HepG2 (cell line): ENCODE data around the gene SLC13A3. TPM values are rescaled to one million over a fixed set of nuclear protein-coding genes. Genes with fewer than 3 reads are reported as not detected.

Experiments
- ARHGAP35 ChIP-seq: sonication (generic); formaldehyde crosslinking; IDR thresholded peaks from 2 replicates; pipeline ENCODE4 v1.9.0; 2022; ENCODE audit warnings: mild to moderate bottlenecking, inconsistent platforms, moderate library complexity, missing genetic modification reagents, borderline replicate concordance
- CCDC6 ChIP-seq: sonication (generic); formaldehyde crosslinking; IDR thresholded peaks from 2 replicates; pipeline ENCODE4 v1.8.1; 2022; ENCODE audit warnings: mild to moderate bottlenecking, missing genetic modification reagents, moderate library complexity
- CSRNP2 ChIP-seq: sonication (generic); formaldehyde crosslinking; conservative IDR thresholded peaks from 2 replicates; pipeline ENCODE4 v1.8.0; 2022; ENCODE audit warnings: low read depth, missing genetic modification reagents
- HES4 ChIP-seq: sonication (generic); formaldehyde crosslinking; IDR thresholded peaks from 2 replicates; pipeline ENCODE4 v1.9.0; 2021; ENCODE audit warnings: mild to moderate bottlenecking, missing genetic modification reagents, borderline replicate concordance
- MAZ ChIP-seq, 2 experiments: sonication (generic) in 1 of 2; formaldehyde crosslinking in 1 of 2; IDR thresholded peaks; 2 replicates each; pipeline versions ENCODE4 v1.5.0 to v1.6.1; 2012 to 2020; ENCODE audit warnings: low read depth in 2 of 2, mild to moderate bottlenecking in 2 of 2, borderline replicate concordance in 1 of 2, improper control_type of control experiment in 1 of 2, low read length in 1 of 2, missing genetic modification reagents in 1 of 2, moderate library complexity in 1 of 2
- MED8 ChIP-seq: sonication (generic); formaldehyde crosslinking; IDR thresholded peaks from 2 replicates; pipeline ENCODE4 v1.8.1; 2023; ENCODE audit warnings: mild to moderate bottlenecking, missing genetic modification reagents; ENCODE audit not compliant: insufficient replicate concordance
- MIER2 ChIP-seq: IDR thresholded peaks from 2 replicates; pipeline ENCODE4 v1.6.1; 2016; ENCODE audit warnings: missing biosample characterization, missing genetic modification reagents
- PHF8 ChIP-seq: sonication (generic); formaldehyde crosslinking; IDR thresholded peaks from 2 replicates; pipeline ENCODE4 v1.5.0; 2020; ENCODE audit warnings: missing genetic modification reagents
- POGZ ChIP-seq: sonication (generic); formaldehyde crosslinking; IDR thresholded peaks from 2 replicates; pipeline ENCODE4 v1.4.0; 2020; ENCODE audit warnings: mild to moderate bottlenecking, missing genetic modification reagents
- POLR2G ChIP-seq: fragments of 200-400 bp; formaldehyde crosslinking; IDR thresholded peaks from 2 replicates; pipeline ENCODE4 v1.6.1; 2018; ENCODE audit warnings: mild to moderate bottlenecking, low read depth, low read length, moderate library complexity
- PRDM15 ChIP-seq: sonication (generic); formaldehyde crosslinking; IDR thresholded peaks from 2 replicates; pipeline ENCODE4 v1.4.0; 2020; ENCODE audit warnings: missing genetic modification reagents
- RFX1 ChIP-seq: fragments of 450-650 bp; IDR thresholded peaks from 2 replicates; pipeline ENCODE4 v1.6.1; 2017
- SIX4 ChIP-seq: sonication (generic); formaldehyde crosslinking; IDR thresholded peaks from 2 replicates; pipeline ENCODE4 v1.4.0; 2020; ENCODE audit warnings: missing genetic modification reagents
- SMAD1 ChIP-seq: sonication (generic); formaldehyde crosslinking; IDR thresholded peaks from 2 replicates; pipeline ENCODE4 v1.4.0; 2020; ENCODE audit warnings: missing genetic modification reagents, low read depth, mild to moderate bottlenecking, borderline replicate concordance
- SNAI1 ChIP-seq: sonication (generic); formaldehyde crosslinking; IDR thresholded peaks from 2 replicates; pipeline ENCODE4 v1.5.0; 2020; ENCODE audit warnings: mild to moderate bottlenecking, missing genetic modification reagents, borderline replicate concordance
- SOX13 ChIP-seq, 3 experiments: fragments of 450-650 bp in 1 of 3; sonication (generic) in 1 of 3; formaldehyde crosslinking in 1 of 3; IDR thresholded peaks in 2 of 3; conservative IDR thresholded peaks in 1 of 3; 2 replicates each; pipeline versions ENCODE4 v1.5.0 to v1.6.1; 2016 to 2020; ENCODE audit warnings: antibody characterized with exemption in 1 of 3, mild to moderate bottlenecking in 1 of 3, missing compliant biosample characterization in 1 of 3, missing genetic modification reagents in 1 of 3, moderate library complexity in 1 of 3
- SRSF1 ChIP-seq: fragments of 200-400 bp; formaldehyde crosslinking; optimal IDR thresholded peaks from 2 replicates; pipeline ENCODE3; 2017; ENCODE audit warnings: mild to moderate bottlenecking, low read depth, low read length, moderate library complexity
- TOPORS ChIP-seq: sonication (generic); formaldehyde crosslinking; IDR thresholded peaks from 2 replicates; pipeline ENCODE4 v1.8.0; 2023; ENCODE audit warnings: mild to moderate bottlenecking, missing genetic modification reagents
- ZBTB7B ChIP-seq: sonication (generic); formaldehyde crosslinking; IDR thresholded peaks from 2 replicates; pipeline ENCODE4 v1.4.0; 2020; ENCODE audit warnings: missing genetic modification reagents
- ZNF530 ChIP-seq: sonication (generic); formaldehyde crosslinking; IDR thresholded peaks from 2 replicates; pipeline ENCODE4 v1.5.0; 2020; ENCODE audit warnings: low read depth, mild to moderate bottlenecking, missing genetic modification reagents
- ZNF619 ChIP-seq: sonication (generic); formaldehyde crosslinking; IDR thresholded peaks from 2 replicates; pipeline ENCODE4 v1.4.0; 2020; ENCODE audit warnings: mild to moderate bottlenecking, missing genetic modification reagents
- ZNF850 ChIP-seq: sonication (generic); formaldehyde crosslinking; conservative IDR thresholded peaks from 2 replicates; pipeline ENCODE4 v1.9.0; 2021; ENCODE audit warnings: mild to moderate bottlenecking, missing genetic modification reagents
- ZNF891 ChIP-seq: sonication (generic); formaldehyde crosslinking; IDR thresholded peaks from 2 replicates; pipeline ENCODE4 v1.5.0; 2020; ENCODE audit warnings: mild to moderate bottlenecking, missing genetic modification reagents
- ZZZ3 ChIP-seq: sonication (generic); formaldehyde crosslinking; IDR thresholded peaks from 2 replicates; pipeline ENCODE4 v1.4.0; 2020; ENCODE audit warnings: missing genetic modification reagents, mild to moderate bottlenecking, borderline replicate concordance
- polyA plus RNA-seq, 8 experiments: library from polyadenylated mRNA; depleted of rRNA in 3 of 8; stranded (reverse) in 7 of 8; unstranded in 1 of 8; fragments of >200 nt; fragmentation: Illumina TruSeq in 4 of 8; extraction: Trizol in 4 of 8; gene quantifications; 2 replicates each; pipeline versions ENCODE4 v1.2.1 to v1.2.3, GENCODE V29; 2011 to 2016; ENCODE audit warnings: low read depth in 4 of 8, missing spikeins in 1 of 8, mixed read lengths in 1 of 8; ENCODE audit not compliant: insufficient read depth in 1 of 8
- total RNA-seq, 5 experiments: library from RNA; depleted of rRNA; stranded (reverse); fragments of >200 nt; fragmentation: Illumina TruSeq; extraction: Trizol; gene quantifications; 2 replicates each; pipeline ENCODE4 v1.2.3, GENCODE V29; 2016; ENCODE audit warnings: low read depth in 1 of 5
- TF ChIP-seq, protein P1 (sequence below): sonication (generic); formaldehyde crosslinking; IDR thresholded peaks from 2 replicates; pipeline ENCODE4 v1.4.0; 2020; ENCODE audit warnings: low read depth, mild to moderate bottlenecking, missing genetic modification reagents

Gene SLC13A3
- total and polyA plus RNA-seq, 2 of the 13 experiments (the other 11 are each of a cell fraction or from before 2014, with no cell fraction given), result 66.5 to 76.0 TPM

GRCh38 chr20:46605181-46605580 lies 46.1 kb downstream of the SLC13A3 start (continued):
- no peak for TF ChIP-seq ZNF850 (CRISPR knock-in tag)
- no peak for TF ChIP-seq ZZZ3 (CRISPR knock-in tag)
- TF ChIP-seq SIX4 (CRISPR knock-in tag), result no peak
- TF ChIP-seq SOX13 (IDR thresholded peaks at IDR 0.05), result no peak
- TF ChIP-seq SOX13 (CRISPR knock-in tag; conservative IDR thresholded peaks at IDR 0.05 in 1 of 2, IDR thresholded peaks at IDR 0.05 in 1 of 2), result 0 out of 4 replicates have a peak, but pooled peaks of 1 of the 2 experiments have one; percentile 20
- no peak for TF ChIP-seq RFX1
- no peak for TF ChIP-seq PHF8 (CRISPR knock-in tag)
- no peak for TF ChIP-seq CSRNP2 (CRISPR knock-in tag)
- no peak for TF ChIP-seq CCDC6 (CRISPR knock-in tag)
- no peak for TF ChIP-seq SMAD1 (CRISPR knock-in tag)
- no peak for TF ChIP-seq POLR2G
- TF ChIP-seq MED8 (CRISPR knock-in tag), result no peak
- TF ChIP-seq SNAI1 (CRISPR knock-in tag), result no peak
- TF ChIP-seq ZNF530, result no peak
- no peak for TF ChIP-seq MIER2
- TF ChIP-seq ZBTB7B, result no peak; the same call in 1 of the 2 replicates
- TF ChIP-seq MAZ (IDR thresholded peaks at IDR 0.05; ENCODE audit: borderline replicate concordance, low read depth, low read length), result no peak
- no peak for TF ChIP-seq MAZ (CRISPR knock-in tag; IDR thresholded peaks at IDR 0.05; ENCODE audit: low read depth)
- no peak for TF ChIP-seq SRSF1
- TF ChIP-seq, protein P1, sequence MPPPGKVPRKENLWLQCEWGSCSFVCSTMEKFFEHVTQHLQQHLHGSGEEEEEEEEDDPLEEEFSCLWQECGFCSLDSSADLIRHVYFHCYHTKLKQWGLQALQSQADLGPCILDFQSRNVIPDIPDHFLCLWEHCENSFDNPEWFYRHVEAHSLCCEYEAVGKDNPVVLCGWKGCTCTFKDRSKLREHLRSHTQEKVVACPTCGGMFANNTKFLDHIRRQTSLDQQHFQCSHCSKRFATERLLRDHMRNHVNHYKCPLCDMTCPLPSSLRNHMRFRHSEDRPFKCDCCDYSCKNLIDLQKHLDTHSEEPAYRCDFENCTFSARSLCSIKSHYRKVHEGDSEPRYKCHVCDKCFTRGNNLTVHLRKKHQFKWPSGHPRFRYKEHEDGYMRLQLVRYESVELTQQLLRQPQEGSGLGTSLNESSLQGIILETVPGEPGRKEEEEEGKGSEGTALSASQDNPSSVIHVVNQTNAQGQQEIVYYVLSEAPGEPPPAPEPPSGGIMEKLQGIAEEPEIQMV, result no peak
- no peak for TF ChIP-seq HES4
- TF ChIP-seq POGZ (CRISPR knock-in tag), result no peak
- TF ChIP-seq TOPORS (CRISPR knock-in tag), result no peak
- TF ChIP-seq ZNF891 (CRISPR knock-in tag), result no peak
- no peak for TF ChIP-seq ARHGAP35
- TF ChIP-seq PRDM15 (CRISPR knock-in tag), result peak; percentile 64
- TF ChIP-seq ZNF619 (CRISPR knock-in tag), result no peak
